GM08714 (cell line): ENCODE measurements around the gene SLC10A3.
A peak's percentile ranks its signal among the peaks of the same experiment; 100 is the strongest.

Experiments
- H3K4me3 ChIP-seq: fragments of 200-500 bp; sonication (Bioruptor generic); 2 replicates; pipeline ENCODE4 v1.5.1; 2014; ENCODE audit warnings: mild to moderate bottlenecking, low read length, inconsistent platforms
- ZNF274 ChIP-seq: IDR thresholded peaks from 2 replicates; pipeline ENCODE4 v1.6.1; 2012; ENCODE audit warnings: mild to moderate bottlenecking, low read depth, low read length

The SLC10A3 gene

GRCh38 chrX:154467556-154467955 is 22.9 kb downstream of the SLC10A3 start:
- H3K4me3 ChIP-seq, result no peak overlapping the region
- no peak for TF ChIP-seq ZNF274

DNA sequence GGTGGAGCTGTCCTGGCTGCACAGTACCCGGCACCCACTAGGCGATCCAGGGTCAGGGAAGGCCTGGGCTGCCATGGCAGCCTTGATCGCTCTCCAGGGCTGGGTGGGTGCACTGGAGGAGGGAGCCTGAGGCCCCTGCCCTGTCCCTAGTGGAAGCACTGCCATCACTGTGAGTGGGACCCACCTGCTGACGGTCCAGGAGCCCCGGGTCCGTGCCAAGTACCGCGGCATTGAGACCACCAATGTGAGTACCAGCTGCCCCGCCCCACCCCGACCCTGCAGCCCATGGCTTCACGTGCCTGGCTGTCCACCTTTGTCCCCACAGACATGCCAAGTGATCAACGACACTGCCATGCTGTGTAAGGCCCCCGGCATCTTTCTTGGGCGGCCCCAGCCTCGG is 23.5 kb downstream of the SLC10A3 start:
- no peak for TF ChIP-seq ZNF274
- H3K4me3 ChIP-seq, result no peak overlapping the region

- no peak for TF ChIP-seq ZNF274
- H3K4me3 ChIP-seq, result no peak overlapping the region
Measured at GRCh38 chrX:154466036-154466435, 24.4 kb downstream of the SLC10A3 start.

GRCh38 chrX:154465601-154466000 is 24.8 kb downstream of the SLC10A3 start:
- TF ChIP-seq ZNF274, result no peak
- H3K4me3 ChIP-seq, result no peak overlapping the region

DNA sequence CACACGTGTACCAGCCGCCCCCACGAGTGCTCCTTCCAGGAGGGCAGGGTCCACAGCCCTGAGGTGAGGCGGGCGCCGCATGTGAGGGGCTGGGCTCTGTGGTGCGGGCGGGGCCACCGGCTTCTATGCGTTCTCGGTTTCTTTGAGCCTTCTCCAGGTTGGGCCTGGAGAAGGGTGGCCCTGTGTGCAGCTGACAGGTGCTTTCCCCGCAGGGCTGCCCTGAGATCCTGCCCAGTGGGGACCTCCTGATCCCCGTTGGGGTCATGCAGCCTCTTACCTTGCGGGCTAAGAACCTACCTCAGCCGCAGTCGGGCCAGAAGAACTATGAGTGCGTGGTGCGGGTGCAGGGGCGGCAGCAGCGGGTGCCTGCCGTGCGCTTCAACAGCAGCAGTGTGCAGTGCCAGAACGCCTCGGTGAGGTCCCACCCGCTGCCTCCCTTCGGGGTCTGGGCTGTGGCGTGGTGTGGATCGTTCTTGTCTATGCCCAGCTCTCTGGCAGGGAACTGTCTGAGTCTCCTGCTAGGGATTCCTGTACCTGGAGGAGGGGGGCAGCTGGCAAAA is 25.5 kb downstream of the SLC10A3 start:
- no peak for TF ChIP-seq ZNF274
- no peak overlapping the region for H3K4me3 ChIP-seq

DNA sequence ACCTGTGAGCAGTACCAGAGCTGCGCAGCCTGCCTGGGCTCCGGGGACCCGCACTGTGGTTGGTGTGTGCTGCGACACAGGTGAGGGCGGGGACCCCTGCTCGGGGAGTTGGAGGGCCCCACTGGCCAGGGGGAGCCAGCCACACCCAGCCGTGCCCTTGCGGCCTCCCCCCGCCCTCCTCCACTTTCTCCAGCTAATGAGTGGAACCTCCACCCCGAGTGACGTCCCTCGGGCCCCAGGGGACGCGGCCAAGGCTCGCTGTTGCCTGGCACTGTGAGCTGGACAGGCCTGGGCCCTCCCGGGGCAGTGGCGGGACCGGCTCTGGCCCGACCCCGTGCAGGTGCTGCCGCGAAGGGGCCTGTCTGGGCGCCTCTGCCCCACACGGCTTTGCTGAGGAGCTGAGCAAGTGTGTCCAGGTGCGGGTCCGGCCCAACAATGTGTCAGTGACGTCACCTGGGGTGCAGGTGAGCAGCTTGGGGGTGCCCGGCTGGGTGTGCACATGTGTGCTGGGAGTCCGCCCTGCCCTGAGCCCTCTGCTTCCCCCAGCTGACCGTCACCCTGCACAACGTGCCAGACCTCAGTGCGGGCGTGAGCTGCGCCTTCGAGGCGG is 26.7 kb downstream of the SLC10A3 start:
- H3K4me3 ChIP-seq, result no peak overlapping the region
- no peak for TF ChIP-seq ZNF274

DNA sequence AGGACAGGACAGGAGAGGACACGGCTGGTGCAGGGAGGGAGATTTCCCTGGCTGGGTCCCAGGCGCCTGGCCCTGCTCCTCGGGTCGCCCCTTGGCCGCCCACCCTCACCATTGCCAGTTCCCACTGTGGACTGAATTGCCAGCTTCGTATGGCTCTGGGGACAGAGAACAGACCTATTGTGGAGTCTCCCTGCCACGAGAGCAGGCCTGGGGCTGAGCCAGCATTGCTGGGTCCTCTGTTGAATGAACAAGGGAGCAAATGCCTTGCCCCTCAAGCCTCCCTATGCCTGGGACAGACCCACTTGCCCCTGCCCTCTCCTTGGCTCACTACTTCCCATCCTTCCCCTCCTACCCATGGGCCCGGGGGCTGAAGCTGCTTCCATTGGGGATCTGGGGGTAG is 28.0 kb downstream of the SLC10A3 start:
- no peak overlapping the region for H3K4me3 ChIP-seq
- TF ChIP-seq ZNF274, result no peak

- H3K4me3 ChIP-seq, result no peak overlapping the region
- TF ChIP-seq ZNF274, result no peak
Measured at GRCh38 chrX:154460326-154460725, 30.1 kb downstream of the SLC10A3 start.

GRCh38 chrX:154459832-154460231 is 30.6 kb downstream of the SLC10A3 start:
- no peak overlapping the region for H3K4me3 ChIP-seq
- TF ChIP-seq ZNF274, result no peak

DNA sequence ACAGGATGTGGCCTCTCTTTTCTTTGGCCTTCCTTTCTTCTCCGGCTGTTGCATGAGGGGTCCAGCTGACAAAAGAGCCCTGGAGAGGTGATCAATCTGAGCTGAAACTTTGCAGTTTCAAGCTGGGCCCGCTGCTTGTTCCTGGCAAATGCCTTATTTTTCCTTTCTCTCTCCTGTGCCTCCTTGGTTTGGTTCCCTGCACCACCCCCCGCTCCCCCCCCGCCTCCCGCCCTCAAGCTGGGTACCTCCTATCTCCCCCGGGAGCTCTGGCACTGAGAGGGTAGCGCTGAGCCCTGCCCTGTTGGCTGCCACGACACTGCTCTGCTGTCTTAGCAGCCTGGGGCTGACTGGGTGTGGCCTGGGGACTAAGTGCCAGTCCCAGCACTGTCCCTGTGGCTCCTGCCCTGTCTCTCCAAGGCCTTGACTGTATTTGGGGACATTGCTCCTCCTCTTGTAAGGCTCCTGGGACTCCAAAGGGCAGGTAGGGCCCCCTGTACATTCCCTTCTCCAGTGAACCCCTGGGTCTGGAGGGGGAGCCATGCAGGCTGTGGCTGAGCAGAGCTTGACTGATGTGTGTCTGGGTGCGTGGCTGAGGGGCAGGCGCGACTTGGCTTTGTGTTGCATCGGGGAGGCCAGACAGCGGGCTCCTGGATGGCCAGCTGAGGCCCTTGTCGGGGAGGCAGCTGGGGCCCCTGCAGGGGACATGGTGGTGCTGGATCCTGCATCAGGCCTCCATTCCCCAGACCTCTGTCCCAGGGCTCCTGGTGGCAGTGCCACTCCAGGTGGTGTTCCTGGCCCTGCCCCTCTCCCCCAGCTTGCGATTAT is 31.3 kb downstream of the SLC10A3 start:
- TF ChIP-seq ZNF274, result no peak
- peak overlapping the region; percentile 57 for H3K4me3 ChIP-seq

GRCh38 chrX:154458116-154458953 is 32.1 kb downstream of the SLC10A3 start, which contains the start of gene PLXNA3:
Gene PLXNA3, plus strand, starts transcription at chrX:154458281. Its CDS starts 1,903 bp downstream, at chrX:154460184.
- H3K4me3 ChIP-seq, result peak within 1 kb of the TSS; percentile 57
- no peak for TF ChIP-seq ZNF274

- peak overlapping the region; percentile 51; the same call in 1 of the 2 replicates for H3K4me3 ChIP-seq
- TF ChIP-seq ZNF274, result no peak
Measured at GRCh38 chrX:154457491-154458115, 32.8 kb downstream of the SLC10A3 start.

DNA sequence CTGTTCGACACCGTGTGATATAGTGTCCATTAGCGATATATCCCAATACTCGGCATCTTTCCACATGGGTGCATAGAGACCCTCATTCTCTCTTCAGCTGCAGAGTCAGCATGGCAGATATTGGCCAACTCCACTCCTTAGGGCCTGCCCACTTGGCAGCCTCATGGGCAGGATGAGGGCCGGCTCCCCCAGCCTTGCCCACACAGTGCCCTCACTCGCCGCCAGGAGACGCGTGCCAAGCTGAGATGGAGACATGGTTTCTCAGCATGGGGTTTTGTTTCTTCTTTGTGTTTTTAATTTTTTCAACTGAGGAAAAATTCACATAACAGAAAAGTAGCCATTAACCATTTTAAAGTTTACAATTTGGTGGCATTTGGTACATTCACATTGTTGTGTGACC is 37.6 kb downstream of the SLC10A3 start:
- no peak for TF ChIP-seq ZNF274
- H3K4me3 ChIP-seq, result no peak overlapping the region

DNA sequence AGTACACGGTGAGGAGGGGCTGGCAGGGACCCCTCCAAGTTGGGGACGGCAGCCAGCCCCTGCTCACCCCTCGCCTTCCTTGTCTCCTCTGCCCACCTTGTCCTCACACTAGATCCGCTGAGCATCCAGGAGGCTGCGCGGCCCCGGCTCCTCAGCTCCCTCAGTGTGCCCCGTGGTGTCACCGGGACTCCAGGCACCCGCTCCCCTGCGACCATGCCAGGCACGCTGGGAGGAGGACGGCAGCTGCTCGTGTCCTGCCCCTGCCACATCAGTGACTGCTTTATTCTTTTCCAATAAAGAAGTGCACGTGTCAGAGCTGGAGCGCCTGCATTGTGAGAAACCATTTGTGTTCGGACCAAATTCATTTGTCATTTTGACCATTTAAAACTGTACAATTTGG is 40.1 kb downstream of the SLC10A3 start:
- no peak overlapping the region for H3K4me3 ChIP-seq
- no peak for TF ChIP-seq ZNF274
